GM12801 (cell line): ENCODE measurements around the gene GDAP2.

Source experiments
- CTCF ChIP-seq: IDR thresholded peaks from one replicate; pipeline ENCODE4 v1.5.1; 2011; ENCODE audit warnings: control low read depth; ENCODE audit not compliant: insufficient read length; ENCODE audit errors: extremely low read depth

The GDAP2 gene

GRCh38 chr1:117879284-117879683 is 50.1 kb downstream of the GDAP2 start:
- TF ChIP-seq CTCF = no peak

DNA sequence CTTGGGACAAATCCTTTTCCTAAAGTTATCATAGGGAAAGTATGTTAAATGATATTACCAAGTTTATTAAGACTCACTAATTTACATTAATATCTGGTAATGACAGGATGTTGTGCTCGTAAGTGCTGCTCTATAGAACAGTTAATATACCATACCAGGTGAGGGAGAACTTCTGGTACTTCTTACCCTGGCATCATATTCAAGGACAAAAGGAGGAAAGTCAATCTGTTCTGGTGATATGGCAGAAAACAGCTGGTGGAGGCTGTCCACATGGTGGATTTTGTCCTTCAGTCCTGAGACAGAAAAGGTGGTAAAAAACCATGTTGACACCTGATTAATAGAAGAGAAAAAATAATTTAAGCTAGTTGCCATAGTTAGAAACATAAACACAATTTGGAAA is 51.6 kb downstream of the GDAP2 start:
- no peak for TF ChIP-seq CTCF

DNA sequence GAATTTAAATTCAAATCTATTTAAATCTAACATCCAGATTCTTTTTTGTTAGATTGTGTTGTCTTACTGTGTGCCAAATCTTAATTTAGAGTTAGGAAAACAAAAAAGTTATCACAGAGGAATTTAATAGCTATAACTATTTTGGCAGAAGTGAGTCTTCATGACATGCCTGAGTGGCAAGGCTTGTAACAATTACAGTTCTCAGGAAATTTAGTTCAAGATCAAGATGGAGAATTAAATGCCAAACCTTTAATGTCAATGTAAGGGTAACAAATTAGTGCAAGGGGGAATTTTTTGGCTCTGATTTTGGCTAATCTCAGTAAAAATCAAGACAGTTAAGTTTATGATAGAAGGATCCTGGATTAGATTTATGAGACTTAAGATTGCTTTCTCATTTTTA is 58.4 kb downstream of the GDAP2 start:
- TF ChIP-seq CTCF = no peak

DNA sequence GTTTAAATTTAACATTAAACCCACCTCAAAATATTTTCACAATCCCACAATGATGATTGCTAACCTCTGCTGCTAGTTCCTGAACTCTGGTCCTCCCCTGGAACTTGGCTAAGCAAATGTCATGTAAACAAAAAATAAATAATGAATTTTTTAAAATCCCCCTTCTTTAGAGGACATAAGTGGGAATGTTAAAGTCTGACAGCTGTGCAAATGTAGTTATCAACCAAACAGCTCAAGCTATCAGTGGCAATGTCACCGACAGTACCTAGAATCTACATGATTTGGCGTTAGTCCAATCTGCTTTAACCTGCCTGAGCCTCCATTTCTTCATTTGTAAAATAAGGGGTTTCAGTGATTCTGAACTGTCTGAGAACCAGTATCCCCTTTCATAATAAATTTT is 67.7 kb downstream of the GDAP2 start:
- no peak for TF ChIP-seq CTCF

- no peak for TF ChIP-seq CTCF
These were observed 68.4 kb downstream of the GDAP2 start for GRCh38 chr1:117860896-117861610.

DNA sequence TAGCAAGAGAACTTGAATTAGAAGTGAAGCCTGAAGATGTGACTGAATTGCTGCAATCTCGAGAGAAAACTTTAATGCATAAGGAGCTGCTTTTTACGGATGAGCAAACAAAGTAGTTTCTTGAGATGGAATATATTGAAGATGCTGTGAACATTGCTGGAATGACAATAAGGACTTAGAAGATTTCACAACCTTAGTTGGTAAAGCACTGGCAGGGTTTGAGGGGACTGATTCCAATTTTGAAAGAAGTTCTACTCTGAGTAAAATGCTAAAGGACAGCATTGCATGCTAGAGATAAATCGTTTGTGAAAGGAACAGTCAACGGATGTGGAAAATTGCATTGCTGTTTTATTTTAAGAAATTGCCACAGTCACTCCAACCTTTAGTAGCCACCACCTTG is 69.5 kb downstream of the GDAP2 start:
- TF ChIP-seq CTCF = no peak

GRCh38 chr1:117857418-117857817 is 72.0 kb downstream of the GDAP2 start:
- TF ChIP-seq CTCF = no peak
